ENCODE measurements around the gene BTNL8.

DNA sequence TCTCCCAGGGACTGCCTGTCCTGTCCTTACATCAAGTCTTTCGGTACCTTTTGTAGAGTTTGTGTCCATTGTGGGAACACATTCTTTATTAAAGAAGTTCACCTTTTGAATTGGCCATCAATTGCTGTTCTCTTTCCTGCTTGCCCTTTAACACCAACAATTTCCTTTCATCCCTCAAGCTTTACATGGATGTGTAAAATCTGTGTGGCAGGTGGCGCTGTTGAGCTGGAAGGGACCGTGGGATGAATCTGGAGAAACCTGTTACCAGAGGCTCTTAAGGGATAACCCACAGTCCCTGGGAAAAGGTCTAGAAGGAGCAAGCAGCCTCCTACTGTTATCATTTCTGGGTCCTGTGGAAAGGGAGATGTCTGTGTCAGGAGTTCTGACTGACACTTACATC is 30.0 kb upstream of the BTNL8 start:
- TF ChIP-seq POLR2AphosphoS5 (IDR thresholded peaks at IDR 0.05; ENCODE audit: low read depth, low read length) (no peak), POLR2A (IDR thresholded peaks at IDR 0.05; ENCODE audit: low read depth, low read length) (no peak), TAF1 (IDR thresholded peaks at IDR 0.05; ENCODE audit: borderline replicate concordance, low read depth, low read length) (no peak)

Data from GM12892 (cell line).